ENCODE measurements around the gene LRRC55.

DNA sequence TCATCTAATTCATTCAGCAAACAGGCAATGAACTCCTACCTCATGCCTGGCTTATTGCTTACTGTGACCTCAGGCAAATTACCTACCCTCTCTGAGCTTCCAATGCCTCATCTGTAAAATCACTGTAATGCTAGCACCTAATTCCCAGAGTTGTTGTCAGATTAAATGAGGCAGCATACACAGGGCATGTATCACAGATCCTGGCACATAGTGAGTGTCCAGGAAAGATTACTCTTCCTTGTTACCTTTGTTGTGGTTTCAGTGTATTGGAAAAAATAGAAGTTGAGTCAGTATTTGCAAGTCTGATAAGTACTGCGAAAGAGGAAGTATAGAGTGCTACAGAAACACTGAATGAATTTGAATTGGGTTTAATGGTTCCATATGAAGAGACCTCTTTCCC, 26.4 kb upstream of the LRRC55 start:
- TF ChIP-seq POLR2A (IDR thresholded peaks at IDR 0.05) = no peak
- TF ChIP-seq, protein P1, sequence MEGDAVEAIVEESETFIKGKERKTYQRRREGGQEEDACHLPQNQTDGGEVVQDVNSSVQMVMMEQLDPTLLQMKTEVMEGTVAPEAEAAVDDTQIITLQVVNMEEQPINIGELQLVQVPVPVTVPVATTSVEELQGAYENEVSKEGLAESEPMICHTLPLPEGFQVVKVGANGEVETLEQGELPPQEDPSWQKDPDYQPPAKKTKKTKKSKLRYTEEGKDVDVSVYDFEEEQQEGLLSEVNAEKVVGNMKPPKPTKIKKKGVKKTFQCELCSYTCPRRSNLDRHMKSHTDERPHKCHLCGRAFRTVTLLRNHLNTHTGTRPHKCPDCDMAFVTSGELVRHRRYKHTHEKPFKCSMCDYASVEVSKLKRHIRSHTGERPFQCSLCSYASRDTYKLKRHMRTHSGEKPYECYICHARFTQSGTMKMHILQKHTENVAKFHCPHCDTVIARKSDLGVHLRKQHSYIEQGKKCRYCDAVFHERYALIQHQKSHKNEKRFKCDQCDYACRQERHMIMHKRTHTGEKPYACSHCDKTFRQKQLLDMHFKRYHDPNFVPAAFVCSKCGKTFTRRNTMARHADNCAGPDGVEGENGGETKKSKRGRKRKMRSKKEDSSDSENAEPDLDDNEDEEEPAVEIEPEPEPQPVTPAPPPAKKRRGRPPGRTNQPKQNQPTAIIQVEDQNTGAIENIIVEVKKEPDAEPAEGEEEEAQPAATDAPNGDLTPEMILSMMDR (IDR thresholded peaks at IDR 0.05 in 4 of 5, conservative IDR thresholded peaks at IDR 0.05 in 1 of 5) = no peak
